ENCODE results near the gene NCKAP5.
A peak's percentile ranks its signal among the peaks of the same experiment; 100 is the strongest.

The NCKAP5 gene

GRCh38 chr2:133171393-133172004 is 396.8 kb downstream of the NCKAP5 start:
- H3K4me3 ChIP-seq (replicated peaks; ENCODE audit: low read depth, low read length), result no peak overlapping the region
- no peaks in the 10 kb centered on the region for H3K27me3 ChIP-seq (replicated peaks; ENCODE audit: control insufficient read depth, insufficient read depth, low read length)
- no peak for DNase-seq (ENCODE audit: extremely low read depth, insufficient read length)
- no peaks in the 10 kb centered on the region for H3K36me3 ChIP-seq (ENCODE audit: control insufficient read depth, insufficient read depth, low read length)
- peak; percentile 50 for TF ChIP-seq CTCF (IDR thresholded peaks at IDR 0.05; ENCODE audit: insufficient read depth, low read length, poor library complexity, severe bottlenecking)

- no peak for DNase-seq (ENCODE audit: extremely low read depth, insufficient read length)
- no peaks in the 10 kb centered on the region for H3K36me3 ChIP-seq (ENCODE audit: control insufficient read depth, insufficient read depth, low read length)
- H3K27me3 ChIP-seq (replicated peaks; ENCODE audit: control insufficient read depth, insufficient read depth, low read length), result no peaks in the 10 kb centered on the region; the same call in 1 of the 2 replicates
- no peak for TF ChIP-seq CTCF (IDR thresholded peaks at IDR 0.05; ENCODE audit: insufficient read depth, low read length, poor library complexity, severe bottlenecking)
- no peak overlapping the region for H3K4me3 ChIP-seq (replicated peaks; ENCODE audit: low read depth, low read length)
Measured at GRCh38 chr2:133169274-133169912, 398.9 kb downstream of the NCKAP5 start.

- TF ChIP-seq CTCF (IDR thresholded peaks at IDR 0.05; ENCODE audit: insufficient read depth, low read length, poor library complexity, severe bottlenecking), result no peak
- Histone ChIP-seq H3K4me3 (replicated peaks; ENCODE audit: low read depth, low read length) (no peak overlapping the region), H3K36me3 (ENCODE audit: control insufficient read depth, insufficient read depth, low read length) (no peaks in the 10 kb centered on the region), H3K27me3 (replicated peaks; ENCODE audit: control insufficient read depth, insufficient read depth, low read length) (no peaks in the 10 kb centered on the region; the same call in 1 of the 2 replicates)
- DNase-seq (ENCODE audit: extremely low read depth, insufficient read length), result no peak
Measured at GRCh38 chr2:133167990-133168389, 400.3 kb downstream of the NCKAP5 start.

GRCh38 chr2:133167223-133167622 is 401.0 kb downstream of the NCKAP5 start:
- no peak for DNase-seq (ENCODE audit: extremely low read depth, insufficient read length)
- TF ChIP-seq CTCF (IDR thresholded peaks at IDR 0.05; ENCODE audit: insufficient read depth, low read length, poor library complexity, severe bottlenecking), result no peak
- Histone ChIP-seq H3K36me3 (ENCODE audit: control insufficient read depth, insufficient read depth, low read length) (no peaks in the 10 kb centered on the region), H3K4me3 (replicated peaks; ENCODE audit: low read depth, low read length) (no peak overlapping the region), H3K27me3 (replicated peaks; ENCODE audit: control insufficient read depth, insufficient read depth, low read length) (no peaks in the 10 kb centered on the region; the same call in 1 of the 2 replicates)

GRCh38 chr2:133166031-133166430 is 402.2 kb downstream of the NCKAP5 start:
- Histone ChIP-seq H3K4me3 (replicated peaks; ENCODE audit: low read depth, low read length) (no peak overlapping the region), H3K27me3 (replicated peaks; ENCODE audit: control insufficient read depth, insufficient read depth, low read length) (no peaks in the 10 kb centered on the region; the same call in 1 of the 2 replicates), H3K36me3 (ENCODE audit: control insufficient read depth, insufficient read depth, low read length) (no peaks in the 10 kb centered on the region)
- no peak for DNase-seq (ENCODE audit: extremely low read depth, insufficient read length)
- no peak for TF ChIP-seq CTCF (IDR thresholded peaks at IDR 0.05; ENCODE audit: insufficient read depth, low read length, poor library complexity, severe bottlenecking)

Measured in GM06990 (cell line).